SH-SY5Y (cell line): ENCODE results near the gene NOXA1.

ENCODE experiments used
- GATA2 ChIP-seq: IDR thresholded peaks from 2 replicates; pipeline ENCODE4 v1.6.1; 2011; ENCODE audit warnings: mild to moderate bottlenecking, low read depth, low read length
- GATA3 ChIP-seq: IDR thresholded peaks from 2 replicates; pipeline ENCODE4 v1.6.1; 2011; ENCODE audit warnings: low read depth, mild to moderate bottlenecking, low read length, moderate library complexity

DNA sequence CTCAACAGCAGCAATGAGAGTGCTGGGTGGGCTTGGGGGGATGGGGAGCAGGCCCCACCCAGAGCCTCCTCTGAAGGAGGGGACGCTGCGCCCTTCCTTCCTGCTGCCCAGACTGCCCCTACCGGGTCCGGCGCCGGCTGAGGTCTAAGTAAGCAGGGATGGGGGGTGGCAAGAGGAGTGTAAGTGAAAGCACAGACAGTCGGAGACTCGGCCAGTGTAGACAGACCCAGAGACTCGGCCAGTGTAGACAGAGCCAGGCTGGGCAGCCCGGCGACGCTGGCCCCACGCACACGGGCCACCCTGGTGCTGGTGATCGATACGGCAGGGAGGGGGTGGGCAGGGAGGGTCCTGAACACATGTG is 25.4 kb downstream of the NOXA1 start:
- TF ChIP-seq GATA2 = no peak
- TF ChIP-seq GATA3 = no peak
